DMS153 treated with DMSO at 0.1 percent for 48 hours (cell line): ENCODE results near the gene HDHD2.
"Not testable (repeated sequence)": the region's sequence is repeated elsewhere in the genome, so short reads cannot be mapped to it uniquely, and the experiment has no call there.

Experiments used
- DNase-seq: peaks from one replicate; lab custom pipeline; 2025; ENCODE audit not compliant: unreplicated experiment; lab: John Stamatoyannopoulos, UW

HDHD2 gene, protein sequence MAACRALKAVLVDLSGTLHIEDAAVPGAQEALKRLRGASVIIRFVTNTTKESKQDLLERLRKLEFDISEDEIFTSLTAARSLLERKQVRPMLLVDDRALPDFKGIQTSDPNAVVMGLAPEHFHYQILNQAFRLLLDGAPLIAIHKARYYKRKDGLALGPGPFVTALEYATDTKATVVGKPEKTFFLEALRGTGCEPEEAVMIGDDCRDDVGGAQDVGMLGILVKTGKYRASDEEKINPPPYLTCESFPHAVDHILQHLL

DNA sequence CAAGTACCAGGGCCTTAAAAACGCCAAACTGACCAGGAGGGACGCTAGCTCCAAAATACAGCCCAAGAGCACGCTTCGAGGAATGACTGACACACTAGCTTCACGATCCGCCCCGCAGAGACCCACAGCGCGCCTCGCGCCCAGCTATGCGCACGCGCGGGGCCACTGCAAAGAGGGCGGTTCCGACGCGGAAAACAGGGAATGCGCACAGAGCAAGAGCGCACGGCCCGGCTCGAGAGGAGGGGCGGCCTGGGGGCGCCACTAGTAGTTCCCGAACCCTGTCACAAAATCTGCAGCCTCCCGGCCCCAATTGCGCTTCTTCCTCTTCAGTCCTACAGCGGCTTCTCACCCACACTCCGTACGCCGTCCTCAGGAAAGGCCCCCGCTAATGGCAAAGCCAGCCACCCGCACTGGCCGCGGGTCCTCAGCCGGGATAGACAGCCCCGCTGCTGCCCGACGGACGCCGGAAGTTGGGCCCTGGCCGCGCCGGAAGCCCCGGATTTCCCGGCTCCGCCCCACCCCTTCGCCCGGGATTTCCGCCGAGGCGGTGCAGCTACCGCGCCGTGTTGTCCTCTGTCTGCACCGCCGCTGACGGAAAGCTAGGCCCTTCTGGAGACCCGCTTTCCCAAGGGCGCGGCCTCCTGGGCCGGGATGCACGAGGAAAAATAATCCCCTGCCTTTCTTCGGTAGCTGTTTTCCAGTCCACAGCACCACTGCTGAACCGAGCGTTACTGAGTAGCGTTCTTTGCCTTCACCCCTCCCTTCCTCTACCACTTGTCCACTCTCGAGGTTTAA lies at the start of gene HDHD2:
Gene HDHD2 (minus strand): TSS at position 472 of the 795 bp plus-strand sequence. CDS start 14,061 bp downstream, outside the sequence.
- peak; percentile 66 for DNase-seq

DNA sequence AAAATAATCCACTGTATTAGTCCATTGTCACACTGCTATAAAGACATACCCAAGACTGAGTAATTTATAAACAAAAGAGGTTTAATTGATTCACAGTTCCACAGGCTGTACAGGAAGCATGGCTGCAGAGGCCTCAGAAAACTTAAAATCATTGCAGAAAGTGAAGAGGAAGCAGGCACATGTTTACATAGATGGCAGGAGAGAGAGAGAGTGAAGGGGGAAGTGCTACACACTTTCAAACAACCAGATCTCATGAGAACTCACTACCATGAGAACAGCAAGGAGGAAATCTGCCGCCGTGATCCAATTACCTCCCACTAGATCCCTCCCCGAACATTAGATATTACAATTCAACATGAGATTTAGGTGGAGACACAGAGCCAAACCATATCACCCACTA lies 45.7 kb upstream of the HDHD2 start:
- not testable (repeated sequence) for DNase-seq

DNA sequence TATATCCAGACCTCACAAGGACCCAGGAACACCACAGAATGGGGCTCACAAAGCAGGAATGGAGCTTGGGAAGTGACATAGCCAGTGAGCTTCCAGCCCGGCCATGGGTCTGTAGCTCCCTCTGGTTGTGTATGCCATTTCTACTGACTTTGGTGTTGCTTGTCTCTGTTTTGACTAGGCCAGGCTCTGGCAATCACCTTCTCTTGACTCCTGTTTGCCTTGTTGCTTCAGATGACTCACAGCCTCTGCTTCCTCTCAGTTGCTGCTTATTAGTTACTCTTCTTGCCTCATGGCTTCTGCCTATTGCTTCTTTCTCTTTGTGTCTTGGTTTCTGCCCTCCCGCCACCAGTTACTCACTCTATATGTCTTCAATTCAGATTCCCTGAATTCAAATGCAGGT lies 41.7 kb upstream of the HDHD2 start:
- DNase-seq = no peak

DNA sequence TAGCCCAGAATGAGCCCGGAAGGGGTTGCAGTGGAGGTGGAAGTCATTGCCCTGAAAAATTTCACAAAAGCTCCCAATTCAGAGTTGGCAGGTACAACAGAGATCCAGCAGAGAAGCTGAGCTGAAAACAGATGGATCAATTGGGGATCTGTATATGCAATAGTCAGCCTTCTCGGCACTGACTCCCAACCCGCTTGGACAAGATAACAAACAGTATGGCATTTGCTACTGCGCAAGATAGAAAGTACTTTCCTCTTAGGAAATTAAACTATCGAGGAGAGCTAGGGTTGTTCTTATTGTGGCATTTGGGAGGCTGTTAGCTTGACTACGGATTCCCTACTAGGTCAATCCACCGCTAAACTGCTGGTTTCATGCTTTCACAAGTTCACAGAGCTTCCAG lies 37.4 kb upstream of the HDHD2 start:
- no peak for DNase-seq

DNA sequence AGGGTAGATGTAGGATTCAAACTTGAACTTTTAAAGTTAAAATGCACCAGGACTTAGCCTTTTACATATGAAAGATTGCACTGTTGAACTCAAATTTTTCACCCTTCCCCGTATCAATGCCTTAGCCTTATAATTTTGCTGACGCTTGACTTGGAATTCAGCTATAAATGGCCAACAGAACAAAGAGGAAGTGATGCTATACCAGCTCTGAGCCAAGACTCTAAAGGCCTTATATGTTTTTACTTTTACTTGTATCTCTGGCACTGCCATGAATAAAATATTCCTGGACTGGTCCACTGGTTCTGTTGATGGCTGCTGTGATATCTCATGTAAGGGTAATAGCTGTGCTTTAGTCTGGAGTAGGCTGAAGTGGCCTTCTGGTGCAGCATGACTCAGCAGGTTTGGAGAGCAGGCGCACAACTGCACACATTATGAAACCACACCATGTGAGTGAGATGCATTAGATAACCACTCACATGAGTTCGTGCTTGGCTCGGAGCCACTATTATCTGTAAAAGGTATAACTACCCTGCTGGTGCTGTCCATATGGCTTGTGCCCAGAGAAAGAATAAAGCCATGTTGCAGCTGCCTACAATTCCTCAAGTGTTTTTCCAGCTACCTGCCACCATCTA lies 34.2 kb upstream of the HDHD2 start:
- DNase-seq = no peak

DNA sequence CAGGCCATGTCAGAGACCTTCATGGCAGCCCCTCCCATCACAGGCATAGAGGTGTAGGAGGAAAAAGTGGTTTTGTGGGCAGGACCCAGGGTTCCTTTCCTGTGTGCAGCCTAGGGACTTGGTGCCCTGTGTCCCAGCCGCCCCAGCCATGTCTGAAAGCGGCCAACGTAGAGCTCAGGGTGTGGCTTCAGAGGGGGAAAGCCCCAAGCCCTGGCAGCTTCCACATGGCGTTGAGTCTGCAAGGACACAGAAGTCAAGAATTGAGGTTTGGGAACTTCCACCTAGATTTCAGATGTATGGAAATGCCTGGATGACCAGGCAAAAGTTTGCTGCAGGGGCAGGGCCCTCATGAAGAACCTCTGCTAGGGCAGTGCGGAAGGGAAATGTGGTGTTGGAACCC lies 31.9 kb upstream of the HDHD2 start:
- DNase-seq = not testable (repeated sequence)

- DNase-seq = no peak
Observed at GRCh38 chr18:47180765-47181164, 30.5 kb upstream of the HDHD2 start.

- no peak for DNase-seq
Observed at GRCh38 chr18:47179520-47179919, 29.2 kb upstream of the HDHD2 start.

DNA sequence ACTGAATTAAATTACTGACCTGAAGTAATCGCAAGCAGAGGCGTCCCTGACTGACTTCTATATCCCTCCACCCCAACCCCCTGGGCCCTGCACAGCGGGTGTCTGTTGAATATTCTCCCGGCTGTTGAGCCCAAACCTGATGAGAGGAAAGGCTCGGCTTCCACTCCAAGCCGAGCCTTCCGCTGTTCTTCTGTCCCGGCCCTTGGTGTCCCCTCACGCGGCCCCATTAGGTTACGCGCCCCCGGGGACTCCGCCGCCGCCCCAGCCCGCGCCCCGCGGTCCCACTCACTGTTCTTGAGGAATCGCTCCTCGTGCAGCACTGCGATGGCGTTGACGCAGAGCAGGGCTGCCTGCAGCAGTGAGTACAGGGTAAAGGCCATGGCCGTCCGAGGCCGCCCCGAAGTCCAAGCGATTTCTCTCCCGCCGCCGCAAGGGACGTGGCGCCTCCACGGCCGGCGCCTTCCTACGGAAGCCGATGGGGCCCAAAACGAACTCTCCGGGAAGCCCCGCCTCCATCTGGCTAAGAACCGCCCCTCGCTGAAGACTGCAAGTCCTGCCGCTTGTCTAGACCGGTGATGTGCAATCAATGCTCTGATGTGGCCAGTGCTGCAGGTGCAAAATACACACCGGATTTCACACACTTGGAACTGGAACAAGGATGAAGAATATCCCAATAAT lies 25.7 kb upstream of the HDHD2 start, which contains the start of gene IER3IP1:
Gene IER3IP1 (minus strand): TSS at position 467 of the 678 bp plus-strand sequence. CDS start 87 bp downstream, at position 380.
- peak; percentile 83 for DNase-seq

DNA sequence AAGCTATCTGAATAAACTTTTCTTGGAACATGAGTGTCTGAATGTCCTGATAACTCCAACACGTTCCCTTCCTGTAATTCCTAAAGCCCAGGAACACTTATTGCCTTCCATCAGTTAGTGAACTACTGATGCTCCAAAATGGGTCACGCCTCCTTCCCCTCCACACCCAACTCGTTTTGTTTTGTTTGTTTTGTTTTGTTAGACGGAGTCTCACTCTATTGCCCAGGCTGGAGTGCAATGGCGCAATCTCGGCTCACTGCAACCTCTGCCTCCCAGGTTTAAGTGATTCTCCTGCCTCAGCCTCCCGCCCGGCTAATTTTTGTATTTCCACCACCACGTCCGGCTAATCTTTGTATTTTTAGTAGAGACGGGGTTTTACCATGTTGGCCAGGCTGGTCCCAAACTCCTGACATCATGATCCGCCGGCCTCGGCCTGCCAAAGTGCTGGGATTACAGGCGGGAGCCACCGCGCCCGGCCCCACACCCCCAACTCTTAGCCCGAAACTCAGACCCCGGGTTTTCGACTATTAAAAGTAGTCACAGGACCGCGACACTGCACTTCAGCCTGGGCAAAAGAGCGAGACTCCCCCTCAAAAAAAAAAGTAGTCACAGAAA lies 25.1 kb upstream of the HDHD2 start:
- DNase-seq = no peak

- DNase-seq = no peak
Observed at GRCh38 chr18:47174545-47175116, 24.3 kb upstream of the HDHD2 start.

- DNase-seq = no peak
Observed at GRCh38 chr18:47172476-47172875, 22.2 kb upstream of the HDHD2 start.

GRCh38 chr18:47168913-47169312 lies 18.6 kb upstream of the HDHD2 start:
- DNase-seq = no peak

GRCh38 chr18:47168509-47168908 lies 18.2 kb upstream of the HDHD2 start:
- DNase-seq = no peak

DNA sequence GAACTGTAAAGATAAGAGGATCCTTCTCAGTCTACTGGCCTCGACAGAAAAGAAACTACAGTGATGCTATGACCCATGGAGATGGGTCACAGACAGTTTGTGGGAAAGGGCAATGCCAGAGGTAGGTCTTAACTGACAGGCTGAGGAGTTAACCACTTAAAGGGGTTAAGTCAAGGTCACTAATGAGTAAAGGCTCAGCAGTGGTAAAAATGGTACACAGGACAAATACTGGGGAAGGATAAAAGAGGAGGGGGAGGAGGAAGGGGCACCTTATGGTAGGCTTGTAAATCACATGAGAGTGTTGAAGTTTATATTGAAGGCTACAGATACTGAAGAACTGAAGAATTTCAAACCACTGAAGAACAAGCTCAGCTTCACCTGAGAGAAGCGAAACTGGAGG lies 16.0 kb upstream of the HDHD2 start:
- DNase-seq = no peak

DNA sequence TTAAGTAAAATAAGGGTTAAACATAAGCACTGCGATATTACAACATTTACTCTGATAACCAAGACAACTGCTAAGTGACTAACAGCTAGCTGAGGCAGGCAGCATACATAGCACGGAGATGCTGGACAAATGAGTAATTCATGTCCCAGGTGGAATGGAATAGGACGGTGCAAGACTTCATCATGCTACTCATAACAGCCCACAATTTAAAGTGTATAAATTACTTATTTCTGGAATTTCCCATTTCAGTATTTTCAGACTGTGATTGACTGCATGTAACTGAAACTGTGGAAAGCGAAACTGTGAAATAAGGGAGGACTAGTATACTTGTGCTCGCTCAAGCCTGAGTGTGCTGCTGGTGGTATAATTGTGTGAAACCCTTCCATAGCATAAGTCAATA lies 12.9 kb upstream of the HDHD2 start:
- DNase-seq = no peak

GRCh38 chr18:47160256-47160655 lies 10.0 kb upstream of the HDHD2 start:
- no peak for DNase-seq

GRCh38 chr18:47158404-47158803 lies 8.1 kb upstream of the HDHD2 start:
- not testable (repeated sequence) for DNase-seq

DNA sequence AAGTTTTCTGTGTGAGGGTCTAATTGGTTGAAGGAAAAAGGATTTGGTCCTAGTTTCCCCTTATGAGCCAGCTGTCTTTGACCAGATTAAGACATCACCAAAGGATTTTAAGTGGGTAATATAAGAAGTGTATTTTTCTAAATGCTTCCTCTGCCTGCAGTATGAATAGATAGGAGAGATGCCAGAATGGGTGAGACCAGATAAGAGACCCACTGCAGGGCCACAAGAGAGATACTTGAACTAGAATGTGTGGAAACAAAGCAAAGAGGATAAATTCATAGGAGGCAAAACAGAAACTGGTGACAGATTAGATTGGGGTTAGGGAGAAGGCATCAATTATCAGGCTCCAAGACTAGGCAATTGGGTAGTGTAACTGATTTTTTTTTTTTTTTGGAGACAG lies 1.1 kb upstream of the HDHD2 start:
- no peak for DNase-seq

DNA sequence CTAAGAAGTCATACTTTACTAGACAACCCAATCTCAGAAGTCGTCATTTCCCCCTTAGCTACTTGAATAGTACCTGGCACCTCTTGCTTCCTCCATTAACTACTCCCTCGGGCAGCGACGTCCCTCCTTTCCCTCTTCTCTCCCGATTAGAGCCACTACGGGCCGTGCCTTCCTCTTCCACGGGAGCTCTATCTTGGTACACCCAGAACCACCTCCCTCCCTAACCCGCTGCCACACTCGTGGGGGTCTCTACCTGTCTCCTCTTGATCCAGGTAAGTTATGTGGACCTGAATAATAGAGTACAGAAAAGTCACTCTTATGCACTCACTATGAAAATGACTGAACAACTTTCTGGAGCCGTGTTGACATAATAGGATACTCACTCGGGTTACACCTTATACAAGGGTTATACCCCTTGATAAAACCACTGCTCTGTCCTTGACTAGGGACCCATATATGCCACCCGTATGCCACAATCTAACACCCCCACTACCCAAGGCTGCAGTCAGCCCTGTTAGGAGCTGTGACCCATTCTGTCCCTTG lies 595 bp upstream of the HDHD2 start:
- DNase-seq = no peak
